GM18511 (cell line): ENCODE measurements around the gene TPRN.

Experiments
- ATAC-seq: cut with Tn5 transposase; IDR thresholded peaks from one replicate; pipeline ENCODE4 v1.9.1; 2021; ENCODE audit warnings: mild to moderate bottlenecking, moderate library complexity; ENCODE audit not compliant: unreplicated experiment

The TPRN gene

GRCh38 chr9:137236238-137236935, 35.8 kb upstream of the TPRN start:
- no peak for ATAC-seq

- no peak for ATAC-seq
These were observed 35.1 kb upstream of the TPRN start for GRCh38 chr9:137235424-137236237.

GRCh38 chr9:137234758-137235423, 34.4 kb upstream of the TPRN start:
- ATAC-seq = no peak

- no peak for ATAC-seq
These were observed 33.6 kb upstream of the TPRN start for GRCh38 chr9:137234055-137234697.

GRCh38 chr9:137233143-137233980, 32.8 kb upstream of the TPRN start:
- ATAC-seq = no peak

- no peak for ATAC-seq
These were observed 32.0 kb upstream of the TPRN start for GRCh38 chr9:137232510-137232909.

GRCh38 chr9:137232101-137232500, 31.6 kb upstream of the TPRN start:
- no peak for ATAC-seq

- no peak for ATAC-seq
These were observed 31.0 kb upstream of the TPRN start for GRCh38 chr9:137231372-137232039.

- no peak for ATAC-seq
These were observed 30.3 kb upstream of the TPRN start, which contains the start of gene SLC34A3 for GRCh38 chr9:137230705-137231371. TSS of gene SLC34A3 (plus strand) at chr9:137230901. CDS start at chr9:137231703, 802 bp downstream.

GRCh38 chr9:137229903-137230704, 29.6 kb upstream of the TPRN start:
- ATAC-seq = no peak

GRCh38 chr9:137228968-137229896, 28.7 kb upstream of the TPRN start:
- no peak for ATAC-seq

GRCh38 chr9:137228506-137228967, 28.0 kb upstream of the TPRN start:
- no peak for ATAC-seq

- ATAC-seq = no peak
These were observed 27.4 kb upstream of the TPRN start for GRCh38 chr9:137227853-137228505.

GRCh38 chr9:137227054-137227852, 26.7 kb upstream of the TPRN start, which contains the start of gene RNF224:
TSS of gene RNF224 (plus strand) at chr9:137227502. CDS start at chr9:137228336, 834 bp downstream.
- ATAC-seq = no peak

- no peak for ATAC-seq
These were observed 26.0 kb upstream of the TPRN start for GRCh38 chr9:137226338-137227053.
